ENCODE measurements around the gene B4GAT1.

- no peak for TF ChIP-seq CTCF (IDR thresholded peaks at IDR 0.05)
- no peak for TF ChIP-seq POLR2A (IDR thresholded peaks at IDR 0.05)
Measured at GRCh38 chr11:66332371-66333219, 14.8 kb downstream of the B4GAT1 start.

All from tibial nerve (tissue), 3 donors.